Tibial nerve (tissue), 3 donors: ENCODE data around the gene BIRC2.

ENCODE experiments used
- POLR2A ChIP-seq, 2 donors: fragments of 450-650 bp; IDR thresholded peaks; one replicate each; pipeline ENCODE4 v1.6.1; 2017; ENCODE audit warnings: antibody characterized with exemption in 2 of 2, mild to moderate bottlenecking in 2 of 2, moderate library complexity in 2 of 2
- TF ChIP-seq, protein P1 (sequence below), 5 experiments: fragments of 200-600 bp in 3 of 5; fragments of 450-650 bp in 2 of 5; sonication (generic) in 3 of 5; IDR thresholded peaks; one replicate each; pipeline ENCODE4 v1.5.1; 2016 to 2019; ENCODE audit warnings: antibody characterized with exemption in 5 of 5, mild to moderate bottlenecking in 3 of 5, moderate library complexity in 2 of 5

DNA sequence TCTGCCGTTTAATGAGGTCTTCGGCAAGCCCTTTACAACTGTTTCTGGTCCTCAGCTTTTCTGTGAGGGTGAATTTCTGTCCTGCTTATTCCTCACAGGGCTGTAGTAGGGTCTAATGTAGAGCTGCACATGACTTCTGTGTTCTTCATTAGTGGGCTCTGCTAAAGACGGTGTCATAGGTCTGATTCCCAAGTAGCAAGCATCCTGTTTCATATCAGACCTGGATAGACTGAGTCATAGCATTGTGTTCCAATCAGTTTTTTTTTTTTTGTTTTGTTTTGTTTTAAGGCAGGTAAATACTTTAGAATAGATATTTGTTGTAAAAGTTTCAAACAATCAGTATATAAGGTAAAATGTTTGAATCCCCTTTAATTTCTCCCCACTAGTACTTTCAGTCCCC is 35.4 kb downstream of the BIRC2 start:
- TF ChIP-seq, protein P1, sequence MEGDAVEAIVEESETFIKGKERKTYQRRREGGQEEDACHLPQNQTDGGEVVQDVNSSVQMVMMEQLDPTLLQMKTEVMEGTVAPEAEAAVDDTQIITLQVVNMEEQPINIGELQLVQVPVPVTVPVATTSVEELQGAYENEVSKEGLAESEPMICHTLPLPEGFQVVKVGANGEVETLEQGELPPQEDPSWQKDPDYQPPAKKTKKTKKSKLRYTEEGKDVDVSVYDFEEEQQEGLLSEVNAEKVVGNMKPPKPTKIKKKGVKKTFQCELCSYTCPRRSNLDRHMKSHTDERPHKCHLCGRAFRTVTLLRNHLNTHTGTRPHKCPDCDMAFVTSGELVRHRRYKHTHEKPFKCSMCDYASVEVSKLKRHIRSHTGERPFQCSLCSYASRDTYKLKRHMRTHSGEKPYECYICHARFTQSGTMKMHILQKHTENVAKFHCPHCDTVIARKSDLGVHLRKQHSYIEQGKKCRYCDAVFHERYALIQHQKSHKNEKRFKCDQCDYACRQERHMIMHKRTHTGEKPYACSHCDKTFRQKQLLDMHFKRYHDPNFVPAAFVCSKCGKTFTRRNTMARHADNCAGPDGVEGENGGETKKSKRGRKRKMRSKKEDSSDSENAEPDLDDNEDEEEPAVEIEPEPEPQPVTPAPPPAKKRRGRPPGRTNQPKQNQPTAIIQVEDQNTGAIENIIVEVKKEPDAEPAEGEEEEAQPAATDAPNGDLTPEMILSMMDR (IDR thresholded peaks at IDR 0.05) = no peak
- no peak for TF ChIP-seq POLR2A (IDR thresholded peaks at IDR 0.05)
